GM21717 (cell line): ENCODE data around the gene SLC1A7.

Experiments used
- ATAC-seq: cut with Tn5 transposase; IDR thresholded peaks from one replicate; pipeline ENCODE4 v1.9.1; 2021; ENCODE audit warnings: mild to moderate bottlenecking, moderate library complexity; ENCODE audit not compliant: unreplicated experiment

The SLC1A7 gene

DNA sequence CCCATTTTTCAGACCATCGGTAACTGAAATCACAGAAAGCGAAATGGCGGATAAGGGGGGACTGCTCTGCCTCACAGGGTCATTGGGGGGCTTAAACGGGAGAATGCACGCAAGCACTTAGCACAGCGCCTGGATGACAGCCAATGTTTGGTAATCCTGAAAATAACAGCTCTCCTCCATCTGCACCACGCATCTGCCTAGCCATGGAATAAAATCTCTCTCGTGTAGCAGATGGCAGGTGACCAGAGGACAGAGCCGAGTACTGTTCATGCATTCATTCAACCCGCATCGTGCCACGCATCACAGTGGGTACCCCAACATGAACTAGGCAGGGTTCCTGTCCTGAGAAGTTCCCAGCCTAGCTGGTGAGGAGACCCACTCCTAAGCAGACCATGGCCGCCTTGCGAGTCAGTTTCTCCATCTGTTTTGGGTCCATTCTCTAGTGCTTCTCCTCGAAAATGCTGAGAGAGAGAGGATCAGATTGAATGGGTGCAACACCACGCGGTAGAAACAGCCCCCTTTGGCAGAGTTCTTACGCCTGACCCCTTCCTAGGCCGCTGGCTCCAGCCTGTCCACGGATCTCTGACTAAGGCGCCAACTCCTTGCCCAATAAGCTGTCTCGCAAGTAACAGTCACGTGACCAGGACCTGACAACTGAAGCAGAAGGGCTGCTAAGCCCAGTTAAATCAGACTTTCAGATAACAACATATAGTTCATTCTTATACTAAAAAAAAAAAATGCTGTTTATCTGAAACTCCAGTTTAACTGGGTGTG, 7.3 kb downstream of the SLC1A7 start:
- ATAC-seq, result no peak

DNA sequence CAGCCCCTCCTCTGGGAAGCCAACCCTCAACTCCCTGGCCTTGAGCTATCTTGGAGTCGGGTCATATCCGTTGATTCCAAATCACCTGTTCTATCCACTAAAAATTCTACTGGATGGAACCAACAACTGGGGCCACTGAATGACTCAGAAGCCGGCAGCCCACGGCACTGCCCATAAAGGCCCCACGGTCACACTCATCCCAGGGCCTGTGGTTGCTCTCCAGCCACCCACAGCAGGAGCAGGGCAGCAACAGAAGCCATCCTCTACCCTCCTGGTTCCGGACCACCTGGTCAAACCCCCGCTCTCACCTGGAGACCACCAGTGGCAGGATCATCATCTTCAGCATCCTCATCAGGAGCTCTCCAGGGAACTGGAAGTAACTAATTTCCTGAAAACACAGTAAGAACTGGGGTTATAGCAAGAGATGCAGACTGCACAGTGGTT, 8.4 kb downstream of the SLC1A7 start:
- ATAC-seq, result no peak

DNA sequence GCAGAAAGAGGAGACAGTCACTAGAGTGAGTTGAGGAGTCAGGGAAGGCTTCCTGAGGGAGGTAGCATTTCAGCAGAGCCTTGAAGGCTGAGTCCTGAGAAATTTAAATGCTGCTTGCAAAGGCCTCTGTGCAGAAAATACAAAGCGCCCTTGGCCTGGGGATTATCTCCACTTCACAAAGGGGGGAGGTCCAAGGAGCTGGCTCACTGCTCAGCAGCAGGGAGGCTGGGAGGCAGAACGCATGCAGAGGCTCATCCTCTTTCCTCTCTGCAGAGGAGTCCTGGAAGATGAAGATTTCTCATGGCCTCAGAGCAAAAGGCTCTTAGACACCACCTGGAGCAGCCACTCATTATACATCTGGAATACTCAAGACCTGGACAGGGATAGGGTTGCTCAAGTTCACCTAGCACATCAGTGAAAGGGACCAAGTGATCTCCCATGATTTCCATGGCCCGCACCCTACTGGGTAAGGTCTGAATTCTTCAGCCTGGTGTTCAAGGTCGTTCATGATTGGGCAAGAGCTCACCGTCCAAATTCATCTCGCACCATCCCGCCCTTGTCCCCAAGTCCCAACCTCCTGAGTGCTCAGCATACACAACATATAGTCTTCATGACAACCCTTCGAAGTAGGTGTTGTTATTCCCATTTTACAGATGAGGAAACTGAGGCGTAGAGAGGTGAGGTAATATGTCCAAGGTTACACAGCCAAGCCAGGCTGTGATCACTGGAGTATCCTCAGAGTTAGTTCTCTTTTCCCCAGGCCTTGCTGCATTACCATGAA, 9.0 kb downstream of the SLC1A7 start:
- ATAC-seq, result no peak

DNA sequence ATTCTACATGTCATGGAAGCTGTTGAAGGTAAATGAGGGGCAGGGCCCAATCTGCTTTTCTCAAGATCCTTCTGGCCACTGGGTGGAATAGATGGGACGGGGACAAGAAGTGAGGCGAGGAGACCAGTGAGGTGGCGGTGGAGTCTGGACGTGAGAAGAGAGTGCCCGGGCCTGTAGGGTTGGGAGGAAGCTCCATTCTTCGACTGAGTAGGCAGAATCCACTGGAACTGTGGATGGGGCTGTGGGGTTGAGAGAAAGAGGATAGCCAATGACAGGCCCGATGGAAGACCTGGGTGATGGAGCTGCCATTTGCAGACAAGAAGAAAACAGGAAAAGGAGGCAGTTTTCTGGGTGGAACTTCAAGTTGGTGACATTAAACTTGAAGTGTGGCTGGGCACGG, 10.3 kb downstream of the SLC1A7 start:
- ATAC-seq, result no peak

GRCh38 chr1:53131590-53131938, 10.9 kb downstream of the SLC1A7 start:
- no peak for ATAC-seq

- ATAC-seq, result no peak
Observed at GRCh38 chr1:53130878-53131589, 11.4 kb downstream of the SLC1A7 start.

- ATAC-seq, result no peak
Observed at GRCh38 chr1:53130598-53130877, 11.9 kb downstream of the SLC1A7 start.

DNA sequence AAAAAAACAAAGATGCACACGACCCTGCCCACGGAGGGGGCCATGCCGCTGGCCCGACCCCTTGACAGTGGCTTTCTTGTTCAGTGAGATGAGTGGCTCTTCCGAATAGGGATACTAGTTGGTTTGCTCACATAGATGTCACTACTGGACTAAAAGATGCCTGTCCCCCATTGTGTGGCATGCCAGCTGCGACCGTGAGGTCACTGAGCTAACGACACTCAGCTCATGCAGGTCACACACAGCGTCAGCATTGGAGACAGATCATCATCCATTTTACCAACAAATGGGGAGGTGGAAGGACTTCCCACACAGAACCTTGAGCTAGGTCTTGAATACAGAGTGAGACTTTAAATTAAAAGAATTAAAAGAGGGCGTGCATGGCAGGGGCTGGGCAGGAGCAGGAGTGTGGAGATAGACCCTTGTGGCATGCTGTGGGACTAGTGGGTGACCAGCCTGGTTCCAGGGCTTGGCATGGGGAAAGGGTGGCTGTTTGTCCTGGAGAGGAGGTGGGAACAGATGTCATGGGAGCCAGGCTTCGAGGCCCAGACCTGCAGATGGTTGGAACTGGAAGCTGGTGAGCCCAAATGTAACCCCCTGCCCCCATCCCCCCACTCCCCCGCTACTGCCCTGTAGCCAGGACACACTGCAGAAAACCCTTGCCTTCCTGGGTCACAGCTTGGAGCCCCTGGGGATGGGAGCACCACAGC, 12.4 kb downstream of the SLC1A7 start:
- ATAC-seq, result no peak

DNA sequence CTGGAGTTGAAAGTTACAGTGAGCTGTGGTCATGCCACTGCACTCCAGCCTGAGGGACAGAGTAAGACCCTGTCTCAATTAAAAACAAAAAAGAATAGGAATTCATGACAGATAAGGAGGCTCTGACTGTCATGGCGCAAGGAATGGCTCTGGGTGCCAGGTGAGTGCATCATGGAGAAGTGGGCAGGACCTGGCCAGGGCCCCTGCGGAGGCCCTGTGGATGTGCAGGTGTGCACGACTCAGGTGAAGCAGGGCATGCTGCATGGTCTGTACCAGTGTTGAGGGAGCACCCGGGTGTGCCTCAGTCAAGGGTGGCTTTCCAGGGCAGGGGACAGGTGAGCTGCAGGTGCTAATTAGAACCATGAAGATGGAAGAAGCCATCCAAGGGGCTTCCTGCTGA, 14.0 kb downstream of the SLC1A7 start:
- ATAC-seq, result no peak

- no peak for ATAC-seq
Observed at GRCh38 chr1:53127546-53127945, 14.9 kb downstream of the SLC1A7 start.

DNA sequence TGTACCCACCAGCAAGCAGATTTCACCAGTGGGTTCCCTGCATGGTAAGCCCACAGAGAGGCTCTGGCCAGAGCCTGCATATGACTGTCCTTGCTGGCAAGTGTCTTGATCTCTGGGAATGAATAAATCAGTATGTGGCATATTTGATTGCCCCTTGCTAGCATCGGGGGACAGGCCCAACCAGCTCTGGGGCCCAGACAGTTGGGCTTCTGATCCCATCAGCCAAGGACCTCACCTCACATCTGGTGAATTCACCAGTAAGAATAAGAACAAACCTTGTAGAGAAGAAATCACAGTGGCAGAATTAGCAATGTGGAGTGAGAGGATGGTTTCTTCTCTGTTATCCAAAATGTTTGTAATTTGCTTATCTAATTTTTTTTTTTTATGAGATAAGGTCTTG, 15.9 kb downstream of the SLC1A7 start:
- ATAC-seq, result no peak

DNA sequence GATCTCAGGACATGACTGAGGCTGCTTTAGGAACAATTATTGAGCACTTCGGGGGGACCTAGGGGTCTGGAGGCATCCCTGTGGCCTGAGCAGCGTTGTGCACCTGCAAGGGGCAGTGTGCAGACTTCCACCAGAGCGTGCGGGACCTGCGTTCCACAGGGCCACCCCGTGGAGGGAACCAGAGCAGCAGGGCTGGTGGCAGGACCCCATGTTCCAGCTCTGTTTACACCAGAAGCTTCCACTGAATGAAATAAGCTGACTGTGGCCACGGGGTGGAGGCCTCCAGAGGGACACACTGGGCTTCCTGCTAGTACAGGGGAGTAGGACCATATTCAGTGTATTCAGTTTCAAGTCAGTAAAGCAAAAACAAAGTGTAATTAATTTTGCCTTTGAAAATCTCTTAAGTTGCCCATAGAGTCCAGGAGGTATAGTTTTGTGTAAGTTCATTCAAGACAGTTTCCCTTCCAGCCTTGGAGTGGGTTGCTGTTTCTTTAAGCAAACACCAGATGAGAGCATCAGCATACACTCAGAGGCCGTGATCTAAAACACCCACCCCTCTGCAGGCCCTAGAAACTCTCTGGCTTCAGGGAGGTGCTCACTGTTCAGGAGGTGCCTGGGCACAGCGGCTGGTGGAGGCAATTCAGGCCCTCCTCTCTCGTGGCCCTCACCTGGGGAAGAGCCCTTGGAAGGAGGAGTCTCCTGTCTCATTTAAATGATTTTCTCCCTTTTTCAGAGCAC, 16.6 kb downstream of the SLC1A7 start:
- no peak for ATAC-seq

- no peak for ATAC-seq
Observed at GRCh38 chr1:53125122-53125521, 17.3 kb downstream of the SLC1A7 start.

- ATAC-seq, result no peak
Observed at GRCh38 chr1:53123453-53124140, 18.8 kb downstream of the SLC1A7 start.

DNA sequence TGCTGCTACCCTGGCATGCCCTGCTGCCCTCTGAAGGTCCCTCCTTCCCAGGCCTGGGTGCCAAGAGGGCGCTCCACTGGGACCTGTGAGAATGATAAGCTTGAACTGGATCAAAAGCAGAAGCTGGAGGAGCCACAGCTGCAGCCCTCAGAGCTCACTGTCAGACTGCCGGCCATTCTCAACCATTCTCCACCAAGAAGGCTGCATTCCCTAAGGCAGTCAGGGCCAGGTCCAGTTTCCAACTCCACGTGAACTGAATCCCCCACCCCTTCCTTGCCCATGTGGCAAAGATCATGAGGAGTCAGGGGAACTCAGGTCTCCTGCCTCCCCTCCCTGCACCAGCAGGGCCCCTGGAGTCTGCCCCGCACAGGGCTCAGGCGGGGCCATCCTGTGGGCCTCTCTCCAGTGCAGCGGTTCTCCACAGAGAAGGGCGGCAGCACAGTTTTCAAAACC, 19.5 kb downstream of the SLC1A7 start:
- ATAC-seq, result no peak

DNA sequence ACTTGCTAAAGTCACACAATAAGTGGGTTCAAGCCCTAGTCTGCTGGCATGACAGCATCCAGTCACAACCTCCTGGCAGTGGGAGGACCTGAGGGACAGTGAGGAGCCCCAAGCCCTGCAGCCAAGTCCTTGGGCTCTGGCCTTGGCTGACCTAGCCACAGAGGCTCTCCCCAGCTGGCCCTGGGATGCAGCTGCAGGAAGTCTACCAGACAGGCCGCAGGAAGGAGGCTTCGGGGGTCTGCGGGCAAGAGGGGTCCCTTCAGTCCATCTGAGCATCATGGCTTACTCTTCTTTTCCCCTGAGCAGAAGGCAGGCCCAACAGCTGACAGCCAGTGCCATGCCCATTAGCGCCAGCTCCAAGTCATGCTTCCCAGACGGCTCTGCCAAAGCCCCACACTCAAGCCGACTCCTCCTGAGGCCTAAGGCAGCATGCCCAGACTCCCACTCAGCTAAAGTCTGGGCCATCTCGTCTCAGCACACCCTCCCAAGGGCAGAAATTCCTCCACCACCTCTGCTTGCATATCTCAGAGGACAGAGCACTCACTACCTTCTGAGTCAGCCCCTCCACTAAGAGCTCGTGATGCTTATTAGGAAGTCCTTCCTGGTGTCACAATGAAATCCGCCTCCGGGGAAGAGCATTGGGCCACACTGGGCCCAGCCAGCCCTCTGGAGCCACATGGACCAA, 20.1 kb downstream of the SLC1A7 start:
- no peak for ATAC-seq

GRCh38 chr1:53121319-53122172, 20.9 kb downstream of the SLC1A7 start:
- ATAC-seq, result no peak

DNA sequence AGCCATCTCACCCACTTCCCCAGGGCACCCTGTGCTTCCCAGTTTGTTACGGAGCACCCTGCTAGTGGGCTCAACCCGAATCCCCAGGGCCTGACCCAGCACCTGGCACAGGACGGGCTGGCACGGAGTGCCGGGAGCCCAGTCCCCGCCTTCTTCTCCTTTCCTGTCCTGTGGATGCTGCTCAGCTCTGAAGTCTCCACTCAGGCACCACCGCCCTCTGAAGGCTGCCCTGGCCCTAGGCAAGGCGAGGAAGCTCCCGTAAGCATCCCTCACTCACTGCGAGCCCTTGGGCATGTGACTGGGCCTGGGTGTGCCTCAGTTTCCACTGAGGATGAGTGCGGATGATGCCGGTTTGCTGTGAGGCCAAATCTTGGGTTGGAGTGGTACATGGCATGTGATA, 21.8 kb downstream of the SLC1A7 start:
- no peak for ATAC-seq

GRCh38 chr1:53117836-53118235, 24.6 kb downstream of the SLC1A7 start:
- no peak for ATAC-seq
